Mesenchymal stem cell (in vitro differentiated cells and primary cell): ENCODE results near the gene FOXI1.
A peak's percentile ranks its signal among the peaks of the same experiment; 100 is the strongest.

Source experiments
- DNase-seq: peaks from one replicate; pipeline ENCODE4 v3.0.0-alpha.2; 2013
- H2AFZ ChIP-seq: one replicate; pipeline ENCODE4 v1.6.1; 2013; ENCODE audit warnings: low read depth, mild to moderate bottlenecking, control low read depth, inconsistent platforms, low read length, moderate library complexity
- H2AK5ac ChIP-seq: 2 replicates; pipeline ENCODE4 v1.6.1; 2013; ENCODE audit warnings: low read length, moderate library complexity, mild to moderate bottlenecking, inconsistent platforms; ENCODE audit not compliant: severe bottlenecking
- H2BK120ac ChIP-seq: one replicate; pipeline ENCODE4 v1.6.1; 2013; ENCODE audit warnings: low read depth, mild to moderate bottlenecking, inconsistent platforms, low read length, moderate library complexity
- H2BK12ac ChIP-seq, 2 experiments: one replicate each; pipeline ENCODE4 v1.6.1; 2013; ENCODE audit warnings: inconsistent platforms in 2 of 2, low read length in 2 of 2, mild to moderate bottlenecking in 2 of 2, moderate library complexity in 2 of 2, control low read depth in 1 of 2
- H2BK15ac ChIP-seq: one replicate; pipeline ENCODE4 v1.6.1; 2013; ENCODE audit warnings: mild to moderate bottlenecking, low read depth, inconsistent platforms; ENCODE audit not compliant: poor library complexity, severe bottlenecking
- H2BK5ac ChIP-seq: 2 replicates; pipeline ENCODE4 v1.6.1; 2013; ENCODE audit warnings: low read depth, mild to moderate bottlenecking, low read length, control low read depth, inconsistent platforms; ENCODE audit not compliant: poor library complexity, severe bottlenecking
- H3K14ac ChIP-seq, 2 experiments: one replicate each; pipeline ENCODE4 v1.6.1; 2013; ENCODE audit warnings: inconsistent platforms in 2 of 2, low read length in 2 of 2, control low read depth in 1 of 2, mild to moderate bottlenecking in 1 of 2, moderate library complexity in 1 of 2
- H3K18ac ChIP-seq, 2 experiments: one replicate each; pipeline ENCODE4 v1.6.1; 2013; ENCODE audit warnings: inconsistent platforms in 2 of 2, low read length in 2 of 2, control low read depth in 1 of 2, low read depth in 1 of 2, mild to moderate bottlenecking in 1 of 2
- H3K23ac ChIP-seq, 2 experiments: one replicate each; pipeline ENCODE4 v1.6.1; 2013; ENCODE audit warnings: inconsistent platforms in 2 of 2, low read length in 2 of 2, mild to moderate bottlenecking in 2 of 2, moderate library complexity in 2 of 2, control low read depth in 1 of 2
- H3K27ac ChIP-seq: 2 replicates; pipeline ENCODE4 v1.5.1; 2013; ENCODE audit warnings: mild to moderate bottlenecking, moderate library complexity, low read length, control low read depth, inconsistent platforms; ENCODE audit not compliant: poor library complexity, severe bottlenecking
- H3K27me3 ChIP-seq, 2 experiments: 2 replicates each; pipeline versions ENCODE4 v1.6.1 to v1.7.0; 2013; ENCODE audit warnings: low read length in 2 of 2, mild to moderate bottlenecking in 2 of 2, moderate library complexity in 2 of 2, control low read depth in 1 of 2, inconsistent platforms in 1 of 2; ENCODE audit not compliant: control insufficient read depth in 1 of 2, insufficient read depth in 1 of 2
- H3K36me3 ChIP-seq, 2 experiments: 2 replicates each; pipeline versions ENCODE4 v1.6.1 to v1.7.0; 2013; ENCODE audit warnings: low read length in 2 of 2, control low read depth in 1 of 2, inconsistent platforms in 1 of 2, low read depth in 1 of 2, mild to moderate bottlenecking in 1 of 2; ENCODE audit not compliant: insufficient read depth in 2 of 2, control insufficient read depth in 1 of 2
- H3K4ac ChIP-seq, 2 experiments: one replicate each; pipeline ENCODE4 v1.6.1; 2013; ENCODE audit warnings: inconsistent platforms in 2 of 2, low read length in 2 of 2, mild to moderate bottlenecking in 2 of 2, moderate library complexity in 2 of 2, control low read depth in 1 of 2, low read depth in 1 of 2
- H3K4me1 ChIP-seq: 2 replicates; pipeline ENCODE4 v1.6.1; 2013; ENCODE audit warnings: low read depth, low read length, control low read depth; ENCODE audit not compliant: control insufficient read depth, insufficient read depth
- H3K4me2 ChIP-seq: 2 replicates; pipeline ENCODE4 v1.6.1; 2013; ENCODE audit warnings: low read length, mild to moderate bottlenecking, inconsistent platforms; ENCODE audit not compliant: poor library complexity, severe bottlenecking
- H3K4me3 ChIP-seq, 2 experiments: 2 replicates each; pipeline versions ENCODE4 v1.5.1 to v1.7.0; 2013; ENCODE audit warnings: low read length in 2 of 2, mild to moderate bottlenecking in 2 of 2, control low read depth in 1 of 2, low read depth in 1 of 2; ENCODE audit not compliant: insufficient read depth in 1 of 2
- H3K79me1 ChIP-seq: replicated peaks from 2 replicates; pipeline ENCODE4 v1.6.1; 2013; ENCODE audit warnings: mild to moderate bottlenecking, control low read depth, low read length, inconsistent platforms; ENCODE audit not compliant: poor library complexity, severe bottlenecking
- H3K9ac ChIP-seq: 2 replicates; pipeline ENCODE4 v1.7.0; 2013; ENCODE audit warnings: mild to moderate bottlenecking, low read length, moderate library complexity
- H3K9me3 ChIP-seq: 2 replicates; pipeline ENCODE4 v1.7.0; 2013; ENCODE audit warnings: mild to moderate bottlenecking, low read length; ENCODE audit not compliant: control insufficient read depth
- H4K8ac ChIP-seq: one replicate; pipeline ENCODE4 v1.6.1; 2013; ENCODE audit warnings: inconsistent platforms, mild to moderate bottlenecking, low read length, moderate library complexity
- H4K91ac ChIP-seq: one replicate; pipeline ENCODE4 v1.6.1; 2013; ENCODE audit warnings: mild to moderate bottlenecking, low read length, inconsistent platforms
- WGBS: methylation state at CpG from one replicate; pipeline ENCODE4 v1.1.7; 2013; ENCODE audit warnings: mixed read lengths; 5-methylcytosine and 5-hydroxymethylcytosine counted together

The FOXI1 gene

GRCh38 chr5:170115925-170116324, 10.2 kb downstream of the FOXI1 start:
- Histone ChIP-seq H3K4me1 (no peaks in the 10 kb centered on the region), H3K14ac (no peak overlapping the region), H3K23ac (no peak overlapping the region), H2AK5ac (no peak overlapping the region), H3K9me3 (no peaks in the 10 kb centered on the region), H4K91ac (no peak overlapping the region), H3K4ac (no peak overlapping the region), H2AFZ (no peak overlapping the region), H2BK5ac (no peak overlapping the region), H3K9ac (no peak overlapping the region), H3K4me2 (no peak overlapping the region), H3K4me3 (no peak overlapping the region), H3K27ac (no peak overlapping the region), H4K8ac (no peak overlapping the region), H2BK12ac (no peak overlapping the region), H3K27me3 (peaks cover 6 to 11% of the 10 kb centered on the region in 2 experiments), H2BK120ac (no peak overlapping the region), H3K79me1 (no peaks in the 10 kb centered on the region), H3K36me3 (no peaks in the 10 kb centered on the region), H3K18ac (no peak overlapping the region), H2BK15ac (no peak overlapping the region)
- DNase-seq, result no peak
- 88% methylated on average over 2 of the region's 2 CpGs for WGBS

DNA sequence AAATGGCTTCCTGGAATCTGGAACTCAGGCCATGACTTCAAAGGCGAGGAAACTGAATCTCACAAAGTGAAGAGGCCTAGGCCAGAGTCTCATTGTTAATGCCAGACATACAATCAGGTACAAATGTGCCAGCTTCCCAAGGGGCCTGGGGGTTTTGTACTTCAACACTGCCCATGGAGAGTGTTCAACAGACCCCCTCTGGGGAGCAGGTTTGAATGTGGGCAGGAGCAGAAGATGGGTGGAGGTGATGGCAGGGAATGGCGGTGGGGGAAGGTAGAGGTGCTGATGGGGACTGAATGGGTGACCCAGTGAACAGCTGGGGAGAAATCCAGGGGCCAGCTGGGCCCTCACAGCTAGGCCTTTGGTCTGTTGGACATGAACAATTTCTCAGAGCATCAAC, 12.0 kb downstream of the FOXI1 start:
- no peaks in the 10 kb centered on the region for H3K9me3 ChIP-seq
- H3K4ac ChIP-seq, result no peak overlapping the region

GRCh38 chr5:170120576-170120975, 14.9 kb downstream of the FOXI1 start:
- DNase-seq, result peak; percentile 55
- Histone ChIP-seq H3K4me2 (no peak overlapping the region), H2BK5ac (no peak overlapping the region)

More for the DNA sequence above, 12.0 kb downstream of the FOXI1 start:
- no peak for DNase-seq
- no peak overlapping the region for H2BK12ac ChIP-seq
- 85% methylated on average over 2 of the region's 2 CpGs for WGBS
- no peaks in the 10 kb centered on the region for H3K4me1 ChIP-seq
- no peak overlapping the region for H2BK15ac ChIP-seq
- H4K91ac ChIP-seq, result no peak overlapping the region
- H3K23ac ChIP-seq, result no peak overlapping the region
- no peak overlapping the region for H3K9ac ChIP-seq
- no peak overlapping the region for H4K8ac ChIP-seq
- no peak overlapping the region for H2AK5ac ChIP-seq
- no peak overlapping the region for H3K4me3 ChIP-seq
- H3K27ac ChIP-seq, result no peak overlapping the region
- H3K14ac ChIP-seq, result peak overlapping the region in 1 of 2 experiments; percentile 51
- no peak overlapping the region for H2BK120ac ChIP-seq
- H2BK5ac ChIP-seq, result no peak overlapping the region
- no peak overlapping the region for H3K18ac ChIP-seq
- no peak overlapping the region for H3K4me2 ChIP-seq
- H3K36me3 ChIP-seq, result no peaks in the 10 kb centered on the region
- H2AFZ ChIP-seq, result no peak overlapping the region
- H3K79me1 ChIP-seq, result no peaks in the 10 kb centered on the region
- H3K27me3 ChIP-seq, result peaks cover 0 to 16% of the 10 kb centered on the region in 2 experiments

DNA sequence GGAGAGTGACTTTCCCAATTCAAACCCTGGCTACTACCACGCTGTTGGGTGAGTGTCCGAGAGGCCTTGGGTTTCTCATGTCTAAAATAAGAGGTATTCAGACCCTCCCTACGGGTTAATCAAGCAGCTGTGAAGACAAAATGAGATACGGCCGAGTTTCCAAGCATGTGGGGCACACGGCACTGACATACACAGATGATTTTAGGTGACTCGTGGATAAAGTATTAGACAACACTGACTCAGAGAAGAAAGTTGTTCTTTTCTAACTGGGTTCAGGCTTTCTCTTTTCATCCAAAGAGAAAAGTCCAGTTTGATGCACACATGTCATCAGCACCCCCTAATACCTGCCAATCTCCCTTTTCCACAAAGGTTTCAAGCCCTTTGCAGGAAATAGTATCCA, 15.6 kb downstream of the FOXI1 start:
- DNase-seq, result peak; percentile 22
- Histone ChIP-seq H3K9me3 (peaks cover 8% of the 10 kb centered on the region), H3K27ac (no peak overlapping the region), H3K27me3 (peaks cover 0 to 21% of the 10 kb centered on the region in 2 experiments), H4K91ac (no peak overlapping the region), H2AK5ac (no peak overlapping the region), H3K36me3 (no peaks in the 10 kb centered on the region), H3K23ac (no peak overlapping the region), H2BK12ac (no peak overlapping the region), H2BK120ac (no peak overlapping the region), H4K8ac (no peak overlapping the region), H3K4me2 (no peak overlapping the region), H3K4ac (no peak overlapping the region), H2BK15ac (no peak overlapping the region), H3K14ac (no peak overlapping the region), H2AFZ (no peak overlapping the region), H3K4me3 (no peak overlapping the region), H2BK5ac (no peak overlapping the region), H3K79me1 (no peaks in the 10 kb centered on the region), H3K18ac (no peak overlapping the region), H3K9ac (peak overlapping the region; percentile 65), H3K4me1 (no peaks in the 10 kb centered on the region)
- WGBS, result 21% methylated on average over 7 of the region's 7 CpGs

More at GRCh38 chr5:170120576-170120975, 14.9 kb downstream of the FOXI1 start:
- Histone ChIP-seq H3K79me1 (no peaks in the 10 kb centered on the region), H3K4ac (no peak overlapping the region), H2BK120ac (no peak overlapping the region), H3K27me3 (peaks cover 0 to 21% of the 10 kb centered on the region in 2 experiments), H3K9ac (peak overlapping the region; percentile 65), H3K23ac (no peak overlapping the region), H3K18ac (no peak overlapping the region), H3K9me3 (peaks cover 1% of the 10 kb centered on the region), H3K27ac (no peak overlapping the region), H2AK5ac (no peak overlapping the region), H2AFZ (no peak overlapping the region), H2BK15ac (no peak overlapping the region), H3K4me3 (no peak overlapping the region), H4K8ac (no peak overlapping the region), H4K91ac (no peak overlapping the region), H2BK12ac (no peak overlapping the region), H3K4me1 (no peaks in the 10 kb centered on the region), H3K36me3 (no peaks in the 10 kb centered on the region), H3K14ac (no peak overlapping the region)
- WGBS, result 43% methylated on average over 1 of the region's 2 CpGs
